HepG2 (cell line): ENCODE results near the gene ABHD12. TPM values are rescaled to one million over a fixed set of nuclear protein-coding genes. Genes with fewer than 3 reads are reported as not detected.

Source experiments
- ELF3 ChIP-seq: IDR thresholded peaks from 2 replicates; pipeline ENCODE4 v1.6.1; 2016; ENCODE audit warnings: missing genetic modification reagents, missing compliant biosample characterization
- FOXO1 ChIP-seq: sonication (generic); formaldehyde crosslinking; IDR thresholded peaks from 2 replicates; pipeline ENCODE4 v1.4.0; 2020; ENCODE audit warnings: missing genetic modification reagents
- HNRNPLL ChIP-seq: fragments of 200-400 bp; formaldehyde crosslinking; IDR thresholded peaks from 2 replicates; pipeline ENCODE4 v1.6.1; 2017; ENCODE audit warnings: mild to moderate bottlenecking, low read depth, low read length; ENCODE audit not compliant: poor library complexity, severe bottlenecking
- JDP2 ChIP-seq: sonication (generic); formaldehyde crosslinking; IDR thresholded peaks from 2 replicates; pipeline ENCODE4 v1.8.1; 2022; ENCODE audit warnings: missing genetic modification reagents, borderline replicate concordance
- KLF13 ChIP-seq: sonication (generic); formaldehyde crosslinking; IDR thresholded peaks from 2 replicates; pipeline ENCODE4 v1.4.0; 2020; ENCODE audit warnings: mild to moderate bottlenecking, missing genetic modification reagents
- MAF1 ChIP-seq: sonication (generic); formaldehyde crosslinking; IDR thresholded peaks from 2 replicates; pipeline ENCODE4 v1.5.0; 2020; ENCODE audit warnings: missing genetic modification reagents, borderline replicate concordance
- MIER3 ChIP-seq: IDR thresholded peaks from 2 replicates; pipeline ENCODE4 v1.6.1; 2016; ENCODE audit warnings: missing compliant biosample characterization, borderline replicate concordance
- MZF1 ChIP-seq: sonication (generic); formaldehyde crosslinking; IDR thresholded peaks from 2 replicates; pipeline ENCODE4 v1.8.1; 2023; ENCODE audit warnings: mild to moderate bottlenecking, missing genetic modification reagents, borderline replicate concordance
- NFIC ChIP-seq: IDR thresholded peaks from 2 replicates; pipeline ENCODE4 v1.6.1; 2012; ENCODE audit warnings: mild to moderate bottlenecking, low read length, inconsistent platforms
- SAFB2 ChIP-seq: sonication (generic); formaldehyde crosslinking; IDR thresholded peaks from 2 replicates; pipeline ENCODE4 v1.5.1; 2020; ENCODE audit warnings: missing genetic modification reagents, low read depth, mild to moderate bottlenecking, borderline replicate concordance
- ZBTB38 ChIP-seq: sonication (generic); formaldehyde crosslinking; IDR thresholded peaks from 2 replicates; pipeline ENCODE4 v1.5.1; 2020; ENCODE audit warnings: mild to moderate bottlenecking, missing genetic modification reagents
- ZNF432 ChIP-seq: sonication (generic); formaldehyde crosslinking; IDR thresholded peaks from 2 replicates; pipeline ENCODE4 v1.5.0; 2020; ENCODE audit warnings: missing genetic modification reagents, mild to moderate bottlenecking, borderline replicate concordance
- ZNF839 ChIP-seq: sonication (generic); formaldehyde crosslinking; IDR thresholded peaks from 2 replicates; pipeline ENCODE4 v1.4.0; 2020; ENCODE audit warnings: missing genetic modification reagents, mild to moderate bottlenecking, borderline replicate concordance
- polyA plus RNA-seq, 8 experiments: library from polyadenylated mRNA; depleted of rRNA in 3 of 8; stranded (reverse) in 7 of 8; unstranded in 1 of 8; fragments of >200 nt; fragmentation: Illumina TruSeq in 4 of 8; extraction: Trizol in 4 of 8; gene quantifications; 2 replicates each; pipeline versions ENCODE4 v1.2.1 to v1.2.3, GENCODE V29; 2011 to 2016; ENCODE audit warnings: low read depth in 4 of 8, missing spikeins in 1 of 8, mixed read lengths in 1 of 8; ENCODE audit not compliant: insufficient read depth in 1 of 8
- total RNA-seq, 5 experiments: library from RNA; depleted of rRNA; stranded (reverse); fragments of >200 nt; fragmentation: Illumina TruSeq; extraction: Trizol; gene quantifications; 2 replicates each; pipeline ENCODE4 v1.2.3, GENCODE V29; 2016; ENCODE audit warnings: low read depth in 1 of 5
- TF ChIP-seq, protein P1 (sequence below): IDR thresholded peaks from 2 replicates; pipeline ENCODE4 v1.6.1; 2016; ENCODE audit warnings: control low read depth
- TF ChIP-seq, protein P2 (sequence below): sonication (generic); formaldehyde crosslinking; IDR thresholded peaks from 2 replicates; pipeline ENCODE4 v1.4.0; 2020; ENCODE audit warnings: mild to moderate bottlenecking, missing genetic modification reagents
- TF ChIP-seq, protein P3 (sequence below): sonication (generic); formaldehyde crosslinking; IDR thresholded peaks from 2 replicates; pipeline ENCODE4 v1.5.1; 2020; ENCODE audit warnings: missing genetic modification reagents, mild to moderate bottlenecking, borderline replicate concordance
- TF ChIP-seq, protein P4 (sequence below): sonication (generic); formaldehyde crosslinking; IDR thresholded peaks from 2 replicates; pipeline ENCODE4 v1.4.0; 2020; ENCODE audit warnings: missing genetic modification reagents, borderline replicate concordance
- TF ChIP-seq, protein P5 (sequence below): IDR thresholded peaks from 2 replicates; pipeline ENCODE4 v1.6.1; 2016; ENCODE audit warnings: low read depth, control low read depth

The ABHD12 gene
- total and polyA plus RNA-seq, 2 of the 13 experiments (the other 11 are each of a cell fraction or from before 2014, with no cell fraction given), result 23.5 to 72.1 TPM

DNA sequence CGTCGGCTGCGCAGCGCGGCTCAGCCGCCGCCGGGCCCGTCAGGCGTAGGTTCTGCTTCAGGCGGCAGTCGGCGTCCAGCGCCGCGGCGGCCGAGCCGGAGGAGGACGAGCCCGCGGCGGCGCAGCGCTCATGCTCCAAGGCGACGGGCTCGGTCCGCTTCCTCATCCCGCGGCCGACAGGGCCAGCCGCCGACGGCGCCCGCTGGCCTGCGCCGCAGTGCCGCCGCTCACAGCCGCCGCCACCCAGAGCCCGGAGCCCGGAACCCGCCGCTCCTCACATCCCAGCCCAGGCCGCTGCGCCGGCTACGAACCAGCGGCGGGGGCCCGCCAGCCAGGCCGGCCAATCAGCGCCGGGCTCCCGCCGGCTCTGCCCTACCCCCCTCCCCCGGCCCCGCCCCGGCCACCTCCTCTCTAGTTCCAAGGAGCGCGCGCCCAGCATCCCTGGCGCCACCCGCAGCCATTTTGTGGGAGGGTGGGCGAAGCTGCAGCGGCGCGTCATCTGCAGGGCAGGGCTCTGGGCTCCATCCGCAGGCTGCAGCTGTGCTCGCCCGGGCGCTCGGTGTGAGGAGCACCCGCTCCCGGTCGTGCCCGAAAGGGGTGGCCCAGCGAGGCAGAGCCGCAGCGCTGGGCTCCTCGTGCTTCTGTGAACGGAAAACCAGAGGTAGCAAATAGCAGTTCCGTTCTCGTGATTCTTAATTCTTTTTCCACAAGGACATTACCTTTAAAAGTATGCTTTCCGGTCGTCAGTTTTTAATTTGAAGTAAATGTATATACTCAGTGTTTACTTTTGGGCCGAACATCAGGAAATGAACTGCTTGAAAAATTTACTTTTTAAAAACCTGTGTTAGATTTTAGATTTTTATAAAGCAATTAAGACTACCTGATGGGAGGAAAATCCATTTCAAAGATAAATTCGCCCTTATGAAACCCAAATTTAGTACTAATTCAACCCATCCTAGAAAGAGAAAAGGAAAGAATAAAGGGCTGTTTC is at the start of gene ABHD12 (continued):
- TF ChIP-seq ZNF432 (CRISPR knock-in tag), result no peak
- TF ChIP-seq, protein P1, sequence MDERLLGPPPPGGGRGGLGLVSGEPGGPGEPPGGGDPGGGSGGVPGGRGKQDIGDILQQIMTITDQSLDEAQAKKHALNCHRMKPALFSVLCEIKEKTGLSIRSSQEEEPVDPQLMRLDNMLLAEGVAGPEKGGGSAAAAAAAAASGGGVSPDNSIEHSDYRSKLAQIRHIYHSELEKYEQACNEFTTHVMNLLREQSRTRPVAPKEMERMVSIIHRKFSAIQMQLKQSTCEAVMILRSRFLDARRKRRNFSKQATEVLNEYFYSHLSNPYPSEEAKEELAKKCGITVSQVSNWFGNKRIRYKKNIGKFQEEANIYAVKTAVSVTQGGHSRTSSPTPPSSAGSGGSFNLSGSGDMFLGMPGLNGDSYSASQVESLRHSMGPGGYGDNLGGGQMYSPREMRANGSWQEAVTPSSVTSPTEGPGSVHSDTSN, result no peak
- TF ChIP-seq NFIC, result no peak
- TF ChIP-seq ZNF839, result peak; percentile 95
- TF ChIP-seq HNRNPLL, result peak; percentile 97
- TF ChIP-seq MIER3, result peak; percentile 81; the same call in 1 of the 2 replicates
- peak; percentile 73 for TF ChIP-seq ELF3 (CRISPR knock-in tag)
- TF ChIP-seq, protein P2, sequence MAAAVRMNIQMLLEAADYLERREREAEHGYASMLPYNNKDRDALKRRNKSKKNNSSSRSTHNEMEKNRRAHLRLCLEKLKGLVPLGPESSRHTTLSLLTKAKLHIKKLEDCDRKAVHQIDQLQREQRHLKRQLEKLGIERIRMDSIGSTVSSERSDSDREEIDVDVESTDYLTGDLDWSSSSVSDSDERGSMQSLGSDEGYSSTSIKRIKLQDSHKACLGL (CRISPR knock-in tag), result peak; percentile 40; the same call in 1 of the 2 replicates
- TF ChIP-seq, protein P3, sequence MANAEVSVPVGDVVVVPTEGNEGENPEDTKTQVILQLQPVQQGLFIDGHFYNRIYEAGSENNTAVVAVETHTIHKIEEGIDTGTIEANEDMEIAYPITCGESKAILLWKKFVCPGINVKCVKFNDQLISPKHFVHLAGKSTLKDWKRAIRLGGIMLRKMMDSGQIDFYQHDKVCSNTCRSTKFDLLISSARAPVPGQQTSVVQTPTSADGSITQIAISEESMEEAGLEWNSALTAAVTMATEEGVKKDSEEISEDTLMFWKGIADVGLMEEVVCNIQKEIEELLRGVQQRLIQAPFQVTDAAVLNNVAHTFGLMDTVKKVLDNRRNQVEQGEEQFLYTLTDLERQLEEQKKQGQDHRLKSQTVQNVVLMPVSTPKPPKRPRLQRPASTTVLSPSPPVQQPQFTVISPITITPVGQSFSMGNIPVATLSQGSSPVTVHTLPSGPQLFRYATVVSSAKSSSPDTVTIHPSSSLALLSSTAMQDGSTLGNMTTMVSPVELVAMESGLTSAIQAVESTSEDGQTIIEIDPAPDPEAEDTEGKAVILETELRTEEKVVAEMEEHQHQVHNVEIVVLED (CRISPR knock-in tag), result 0 out of 2 replicates have a peak, but pooled peaks have one; percentile 19
- peak; percentile 82; the same call in 1 of the 2 replicates for TF ChIP-seq MAF1 (CRISPR knock-in tag)
- TF ChIP-seq FOXO1 (CRISPR knock-in tag), result peak; percentile 72
- no peak for TF ChIP-seq MZF1 (CRISPR knock-in tag)
- 0 out of 2 replicates have a peak, but pooled peaks have one; percentile 77 for TF ChIP-seq KLF13 (CRISPR knock-in tag)
- TF ChIP-seq, protein P4, sequence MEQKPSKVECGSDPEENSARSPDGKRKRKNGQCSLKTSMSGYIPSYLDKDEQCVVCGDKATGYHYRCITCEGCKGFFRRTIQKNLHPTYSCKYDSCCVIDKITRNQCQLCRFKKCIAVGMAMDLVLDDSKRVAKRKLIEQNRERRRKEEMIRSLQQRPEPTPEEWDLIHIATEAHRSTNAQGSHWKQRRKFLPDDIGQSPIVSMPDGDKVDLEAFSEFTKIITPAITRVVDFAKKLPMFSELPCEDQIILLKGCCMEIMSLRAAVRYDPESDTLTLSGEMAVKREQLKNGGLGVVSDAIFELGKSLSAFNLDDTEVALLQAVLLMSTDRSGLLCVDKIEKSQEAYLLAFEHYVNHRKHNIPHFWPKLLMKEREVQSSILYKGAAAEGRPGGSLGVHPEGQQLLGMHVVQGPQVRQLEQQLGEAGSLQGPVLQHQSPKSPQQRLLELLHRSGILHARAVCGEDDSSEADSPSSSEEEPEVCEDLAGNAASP (CRISPR knock-in tag), result peak; percentile 75
- TF ChIP-seq JDP2 (CRISPR knock-in tag), result no peak
- TF ChIP-seq, protein P5, sequence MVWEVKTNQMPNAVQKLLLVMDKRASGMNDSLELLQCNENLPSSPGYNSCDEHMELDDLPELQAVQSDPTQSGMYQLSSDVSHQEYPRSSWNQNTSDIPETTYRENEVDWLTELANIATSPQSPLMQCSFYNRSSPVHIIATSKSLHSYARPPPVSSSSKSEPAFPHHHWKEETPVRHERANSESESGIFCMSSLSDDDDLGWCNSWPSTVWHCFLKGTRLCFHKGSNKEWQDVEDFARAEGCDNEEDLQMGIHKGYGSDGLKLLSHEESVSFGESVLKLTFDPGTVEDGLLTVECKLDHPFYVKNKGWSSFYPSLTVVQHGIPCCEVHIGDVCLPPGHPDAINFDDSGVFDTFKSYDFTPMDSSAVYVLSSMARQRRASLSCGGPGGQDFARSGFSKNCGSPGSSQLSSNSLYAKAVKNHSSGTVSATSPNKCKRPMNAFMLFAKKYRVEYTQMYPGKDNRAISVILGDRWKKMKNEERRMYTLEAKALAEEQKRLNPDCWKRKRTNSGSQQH (CRISPR knock-in tag), result 0 out of 2 replicates have a peak, but pooled peaks have one; percentile 18
- TF ChIP-seq ZBTB38 (CRISPR knock-in tag), result peak; percentile 93
- peak; percentile 87 for TF ChIP-seq SAFB2 (CRISPR knock-in tag)
